Limb (tissue), 2 donors: Measurements from ENCODE around the gene GALNTL6.
"Not testable (repeated sequence)": the region's sequence is repeated elsewhere in the genome, so short reads cannot be mapped to it uniquely, and the experiment has no call there.

Experiments used
- DNase-seq, 2 donors: peaks; one replicate each; pipeline ENCODE4 v3.0.0-alpha.2; 2016; ENCODE audit errors: extremely low spot score in 2 of 2

The GALNTL6 gene

DNA sequence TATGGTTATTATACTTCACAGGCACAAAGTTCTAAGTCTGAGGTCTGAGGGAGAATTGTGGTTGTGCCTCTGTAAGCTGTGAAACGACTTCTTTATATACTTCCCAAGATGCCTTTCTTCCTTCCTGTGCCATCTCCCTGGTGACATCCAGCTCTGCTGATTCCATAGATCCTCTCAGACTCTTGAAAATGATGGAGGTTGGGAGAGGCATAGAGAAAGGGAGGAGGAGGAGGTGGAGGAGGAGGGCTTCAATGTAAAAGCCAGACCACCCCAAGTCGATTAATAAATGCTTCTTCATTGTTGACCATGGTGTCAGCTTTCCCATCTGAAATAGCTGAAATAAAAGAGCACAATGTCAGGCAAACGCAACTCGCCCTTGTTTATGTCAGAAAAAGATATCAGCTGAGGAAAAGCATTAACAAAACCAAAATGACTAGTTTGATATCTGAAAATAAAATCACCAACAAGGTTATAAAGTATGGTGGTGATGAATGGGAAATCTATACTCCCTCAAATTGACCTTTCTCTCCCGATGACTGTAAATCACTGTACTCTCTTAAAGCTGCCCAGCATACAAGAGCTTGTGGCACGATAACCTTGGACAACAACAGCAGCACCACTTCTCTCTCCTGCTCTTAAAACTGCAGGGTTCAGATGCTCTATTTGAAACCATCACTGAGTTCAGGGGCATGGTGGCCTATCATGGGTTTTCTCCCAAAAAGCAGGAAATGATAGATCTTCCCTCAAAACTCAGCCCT is 1125.0 kb downstream of the GALNTL6 start:
- no peak for DNase-seq

DNA sequence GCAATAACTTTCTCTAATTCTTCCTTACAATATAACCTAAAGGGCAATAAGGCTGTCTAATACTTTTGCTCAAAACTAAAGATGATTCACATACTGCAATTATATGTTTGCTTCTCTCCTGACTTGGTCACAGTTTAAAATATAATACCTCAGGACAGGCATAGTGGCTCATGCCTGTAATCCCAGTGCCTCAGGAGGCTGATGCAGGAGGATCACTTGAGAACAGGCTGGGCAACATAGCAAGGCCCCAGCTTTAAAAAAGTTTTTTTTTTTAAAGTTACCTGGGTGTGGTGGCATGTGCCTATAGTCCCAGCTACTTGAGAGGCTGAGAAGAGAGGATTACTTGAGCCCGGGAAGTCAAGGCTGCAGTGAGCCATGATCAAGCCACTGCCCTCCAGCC is 1125.7 kb downstream of the GALNTL6 start:
- no peak for DNase-seq

DNA sequence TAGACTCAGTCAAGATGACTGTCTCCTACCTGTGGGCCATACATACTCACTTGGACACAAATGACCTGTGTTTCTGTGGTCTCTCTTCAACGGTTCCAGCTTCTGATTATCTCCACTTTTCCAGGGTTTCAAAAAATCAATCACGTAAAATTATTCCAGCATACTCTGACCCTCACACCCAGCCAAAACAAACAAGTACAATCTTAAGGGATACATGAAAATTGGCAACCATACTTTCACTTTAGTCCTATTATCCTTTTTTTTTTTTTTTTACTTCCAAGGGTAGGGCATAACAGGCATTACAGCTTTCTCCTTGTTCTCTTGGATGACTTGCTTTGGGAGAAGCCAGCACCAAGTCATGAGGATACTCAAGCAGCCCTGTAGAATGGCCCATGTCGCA is 1129.6 kb downstream of the GALNTL6 start:
- no peak for DNase-seq

GRCh38 chr4:172945611-172946010 is 1132.4 kb downstream of the GALNTL6 start:
- no peak for DNase-seq

GRCh38 chr4:172946503-172946902 is 1133.3 kb downstream of the GALNTL6 start:
- DNase-seq, result no peak

DNA sequence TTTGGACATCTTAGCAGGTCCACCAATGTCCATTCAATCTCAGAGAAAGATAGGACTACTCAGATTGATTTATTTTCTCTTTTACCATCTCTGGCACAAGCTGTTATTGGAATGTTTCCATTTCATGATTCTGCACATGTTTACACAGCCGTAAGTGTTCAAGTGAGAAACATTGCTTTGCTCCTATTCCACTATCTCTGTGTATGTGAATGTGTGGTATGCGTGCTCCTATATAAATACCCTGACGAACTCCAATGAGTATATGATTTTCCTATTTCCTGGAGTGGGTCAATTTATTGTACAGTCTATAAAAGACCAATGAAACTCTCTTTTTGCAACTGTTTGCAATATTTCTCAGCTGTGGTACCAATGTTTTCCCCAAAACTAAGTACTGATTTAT is 1134.4 kb downstream of the GALNTL6 start:
- DNase-seq, result no peak

DNA sequence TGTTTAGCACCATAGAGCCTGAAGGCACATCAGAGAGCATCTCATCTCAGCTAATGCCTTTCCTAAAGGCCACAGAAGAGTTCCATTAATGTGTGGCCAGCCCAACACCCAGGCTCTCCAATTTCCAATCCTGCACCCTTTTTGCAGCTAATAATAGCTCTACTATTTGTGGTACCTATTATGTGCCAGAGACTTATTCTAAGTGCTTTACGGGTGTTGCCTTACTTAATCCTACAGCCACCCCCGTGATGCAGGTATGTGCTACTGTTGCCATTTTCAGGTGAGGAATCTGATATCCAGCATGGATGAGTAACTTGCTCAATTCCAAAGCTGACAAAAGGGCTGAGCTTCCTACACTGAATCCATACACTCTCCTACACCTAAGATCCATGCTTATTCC is 1137.8 kb downstream of the GALNTL6 start:
- no peak for DNase-seq

DNA sequence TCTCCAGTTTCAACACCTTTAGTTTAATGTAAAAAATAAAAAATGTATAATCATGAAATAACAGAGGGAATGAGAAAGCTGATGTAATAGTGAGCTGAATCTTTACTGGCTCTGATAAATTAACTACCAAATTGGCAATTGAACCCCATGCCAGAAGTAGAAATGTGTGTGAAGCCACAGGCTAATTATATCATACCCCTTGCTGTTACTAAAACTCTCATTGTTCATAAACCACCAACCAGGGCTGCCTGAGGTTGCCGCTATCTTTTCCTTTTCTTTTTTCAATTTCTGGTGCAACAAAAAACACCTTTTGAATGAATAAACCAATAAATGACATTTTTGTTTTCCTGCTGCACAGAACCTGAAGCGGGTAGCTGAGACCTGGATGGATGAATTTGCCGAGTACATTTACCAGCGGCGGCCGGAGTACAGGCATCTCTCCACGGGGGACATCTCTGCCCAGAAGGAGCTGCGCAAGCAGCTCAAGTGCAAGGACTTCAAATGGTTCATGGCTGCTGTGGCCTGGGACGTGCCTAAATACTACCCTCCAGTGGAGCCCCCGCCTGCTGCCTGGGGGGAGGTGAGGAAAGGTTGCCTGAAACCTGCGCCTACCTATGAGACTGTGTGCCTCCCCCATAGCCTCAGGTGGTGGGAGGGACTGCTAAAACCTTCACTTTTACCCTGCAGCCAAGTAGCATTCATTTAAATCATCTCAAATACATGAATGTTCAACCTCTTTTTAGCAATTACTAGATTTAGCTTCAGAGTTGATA is 1138.7 kb downstream of the GALNTL6 start:
- no peak for DNase-seq

GRCh38 chr4:172953896-172954568 is 1140.8 kb downstream of the GALNTL6 start:
- no peak for DNase-seq

GRCh38 chr4:172956340-172956739 is 1143.1 kb downstream of the GALNTL6 start:
- not testable (repeated sequence) for DNase-seq

DNA sequence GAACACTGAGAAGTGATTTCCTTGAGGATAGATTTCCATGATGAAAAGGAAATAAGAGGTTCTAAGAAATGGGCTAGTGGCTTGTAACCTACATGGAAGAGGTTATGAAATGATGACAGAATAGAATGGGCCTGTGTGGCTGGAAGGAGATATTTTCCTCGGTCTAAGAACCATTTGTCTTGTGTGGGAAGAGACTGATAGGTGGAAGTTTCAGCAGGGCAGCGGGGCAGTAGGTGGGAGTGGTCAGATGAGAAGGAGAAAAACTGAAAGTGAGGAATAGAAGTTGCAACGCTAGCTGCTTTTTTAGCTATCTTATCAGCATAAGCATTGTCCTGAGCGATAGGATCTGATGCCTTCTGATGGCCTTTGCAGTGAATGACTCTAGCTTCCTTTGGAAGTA is 1144.0 kb downstream of the GALNTL6 start:
- no peak for DNase-seq

- DNase-seq, result peak; percentile 41 to 78
Measured at GRCh38 chr4:172962564-172963353, 1149.6 kb downstream of the GALNTL6 start.

GRCh38 chr4:172963498-172964294 is 1150.5 kb downstream of the GALNTL6 start:
- DNase-seq, result no peak

- DNase-seq, result not testable (repeated sequence)
Measured at GRCh38 chr4:172970189-172970588, 1157.0 kb downstream of the GALNTL6 start.

- no peak for DNase-seq
Measured at GRCh38 chr4:172974586-172974985, 1161.4 kb downstream of the GALNTL6 start.

DNA sequence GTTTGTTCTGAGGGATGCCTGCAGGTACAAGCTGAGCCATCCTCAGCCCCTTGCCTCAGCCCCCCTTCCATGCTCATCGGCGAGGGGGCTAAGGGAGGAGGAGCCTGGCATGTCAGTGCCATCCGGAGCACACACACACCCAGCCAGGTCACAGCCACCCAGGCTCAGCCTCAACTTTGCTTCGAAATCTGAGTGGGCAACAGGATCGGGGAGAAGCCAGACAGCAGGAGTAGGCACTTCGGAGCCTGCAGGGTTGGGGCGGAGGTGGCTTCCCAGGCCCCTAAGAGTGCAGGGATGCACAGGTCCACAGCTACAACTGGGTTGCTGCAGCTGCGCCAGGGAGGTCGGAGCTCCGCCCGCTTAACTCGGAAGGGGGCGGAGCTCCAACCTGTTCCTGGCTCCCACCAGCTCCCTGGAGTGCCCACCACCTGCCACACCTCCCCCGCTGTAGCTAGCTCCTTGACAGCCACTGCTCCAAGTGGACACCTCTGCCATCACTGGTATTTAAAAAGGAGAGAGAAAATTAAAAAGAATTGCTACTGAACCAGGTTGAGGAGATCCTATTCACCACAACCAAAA is 1162.5 kb downstream of the GALNTL6 start:
- no peak for DNase-seq

DNA sequence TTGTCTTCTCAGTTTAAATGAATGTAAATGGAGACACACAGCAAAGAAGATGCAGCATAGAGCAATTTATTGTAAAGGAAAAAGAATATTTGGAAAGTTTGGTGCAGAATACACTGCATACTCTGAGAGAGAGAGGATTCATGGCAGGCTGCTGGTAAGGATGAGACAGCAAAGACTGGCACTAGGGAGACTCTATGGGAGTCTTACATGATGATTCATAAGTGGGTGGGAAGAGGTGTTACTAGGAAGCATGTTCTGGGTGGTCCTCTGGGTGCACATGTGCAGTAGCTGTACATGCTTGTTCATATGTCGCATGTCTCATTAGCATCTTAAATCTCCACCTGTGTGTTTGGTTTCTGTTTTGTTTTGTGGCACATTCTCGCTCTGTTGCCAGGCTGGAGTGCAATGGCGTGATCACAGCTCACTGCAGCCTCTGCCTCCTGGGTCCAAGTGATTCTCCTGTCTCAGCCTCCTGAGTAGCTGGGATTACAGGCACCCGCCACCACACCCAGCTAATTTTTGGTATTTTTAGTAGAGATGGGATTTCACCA is 1164.4 kb downstream of the GALNTL6 start:
- not testable (repeated sequence) for DNase-seq

- no peak for DNase-seq
Measured at GRCh38 chr4:172978848-172979247, 1165.6 kb downstream of the GALNTL6 start.

DNA sequence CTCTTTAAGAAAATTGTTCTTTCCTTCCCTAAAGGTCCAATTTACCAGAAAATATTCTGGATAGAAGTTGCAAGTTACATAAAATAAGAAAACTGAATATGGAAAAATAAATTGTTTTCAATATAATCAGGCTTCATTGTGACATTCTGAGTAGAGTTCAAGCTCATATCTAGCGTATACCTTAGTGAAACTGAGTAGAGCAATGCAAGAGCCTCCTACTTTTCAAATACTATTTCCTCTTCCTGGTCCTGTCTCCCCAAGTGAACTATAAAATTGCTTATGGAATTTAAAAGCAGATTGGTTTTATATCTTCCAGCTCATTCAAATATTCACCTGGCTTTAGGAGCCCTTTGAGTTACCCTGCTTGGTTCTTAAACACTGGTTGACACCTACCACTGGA is 1166.1 kb downstream of the GALNTL6 start:
- no peak for DNase-seq

DNA sequence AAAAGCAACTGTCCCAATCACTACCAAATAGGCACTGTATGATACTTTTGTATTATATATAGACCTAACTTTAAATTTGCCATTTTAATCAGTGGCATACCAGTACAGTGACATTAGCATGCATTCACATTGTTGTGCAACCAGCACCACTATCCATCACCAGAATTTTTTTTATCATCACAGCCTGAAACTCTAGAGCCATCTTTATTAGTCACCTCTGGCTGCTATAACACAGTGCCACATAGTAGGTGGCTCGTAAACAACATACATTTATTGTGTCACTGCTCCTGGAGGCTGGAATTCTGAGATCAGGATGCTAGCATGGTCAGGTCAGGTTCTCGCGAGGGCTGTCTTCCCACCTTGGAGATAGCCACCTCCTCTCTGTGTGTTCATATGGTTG is 1167.0 kb downstream of the GALNTL6 start:
- no peak for DNase-seq
